HG03457 (cell line): ENCODE data around the gene IP6K1.
A peak's percentile ranks its signal among the peaks of the same experiment; 100 is the strongest.
"Not testable (repeated sequence)": the region's sequence is repeated elsewhere in the genome, so short reads cannot be mapped to it uniquely, and the experiment has no call there.

Experiments
- ATAC-seq: cut with Tn5 transposase; IDR thresholded peaks from one replicate; pipeline ENCODE4 v1.9.1; 2021; ENCODE audit warnings: moderate number of reproducible peaks; ENCODE audit not compliant: unreplicated experiment

The IP6K1 gene

GRCh38 chr3:49794431-49794830, 8.1 kb upstream of the IP6K1 start:
- no peak for ATAC-seq

- no peak for ATAC-seq
Measured at GRCh38 chr3:49793486-49794085, 7.2 kb upstream of the IP6K1 start.

- ATAC-seq: no peak
Measured at GRCh38 chr3:49792371-49793150, 6.2 kb upstream of the IP6K1 start.

- ATAC-seq: no peak
Measured at GRCh38 chr3:49791571-49791970, 5.2 kb upstream of the IP6K1 start.

GRCh38 chr3:49790626-49791411, 4.5 kb upstream of the IP6K1 start:
- no peak for ATAC-seq

GRCh38 chr3:49788056-49788455, 1.7 kb upstream of the IP6K1 start:
- no peak for ATAC-seq

- ATAC-seq: no peak
Measured at GRCh38 chr3:49787536-49787935, 1.2 kb upstream of the IP6K1 start.

- ATAC-seq: no peak
Measured at GRCh38 chr3:49787182-49787464, 781 bp upstream of the IP6K1 start.

- peak; percentile 39 for ATAC-seq
Measured at GRCh38 chr3:49785565-49786356, 581 bp downstream of the IP6K1 start.

GRCh38 chr3:49782277-49782676, 4.1 kb downstream of the IP6K1 start:
- not testable (repeated sequence) for ATAC-seq

- no peak for ATAC-seq
Measured at GRCh38 chr3:49781415-49782199, 4.7 kb downstream of the IP6K1 start.

GRCh38 chr3:49780975-49781365, 5.4 kb downstream of the IP6K1 start:
- ATAC-seq: not testable (repeated sequence)

- ATAC-seq: no peak
Measured at GRCh38 chr3:49780080-49780974, 6.0 kb downstream of the IP6K1 start.

- no peak for ATAC-seq
Measured at GRCh38 chr3:49779358-49780079, 6.8 kb downstream of the IP6K1 start.

GRCh38 chr3:49776101-49776500, 10.2 kb downstream of the IP6K1 start:
- not testable (repeated sequence) for ATAC-seq

GRCh38 chr3:49775538-49775937, 10.8 kb downstream of the IP6K1 start:
- no peak for ATAC-seq

GRCh38 chr3:49772703-49773102, 13.6 kb downstream of the IP6K1 start:
- no peak for ATAC-seq

GRCh38 chr3:49771340-49771938, 14.9 kb downstream of the IP6K1 start:
- ATAC-seq: no peak
